Epithelial cell of prostate (primary cell): ENCODE measurements around the gene MTFP1.

Source experiments
- DNase-seq: peaks from one replicate; pipeline ENCODE4 v3.0.0-alpha.2; 2011; ENCODE audit warnings: low read depth, low spot score
- H3K27ac ChIP-seq: fragments of 450-650 bp; 2 replicates; pipeline ENCODE4 v1.5.1; 2017; ENCODE audit warnings: mild to moderate bottlenecking

The MTFP1 gene

DNA sequence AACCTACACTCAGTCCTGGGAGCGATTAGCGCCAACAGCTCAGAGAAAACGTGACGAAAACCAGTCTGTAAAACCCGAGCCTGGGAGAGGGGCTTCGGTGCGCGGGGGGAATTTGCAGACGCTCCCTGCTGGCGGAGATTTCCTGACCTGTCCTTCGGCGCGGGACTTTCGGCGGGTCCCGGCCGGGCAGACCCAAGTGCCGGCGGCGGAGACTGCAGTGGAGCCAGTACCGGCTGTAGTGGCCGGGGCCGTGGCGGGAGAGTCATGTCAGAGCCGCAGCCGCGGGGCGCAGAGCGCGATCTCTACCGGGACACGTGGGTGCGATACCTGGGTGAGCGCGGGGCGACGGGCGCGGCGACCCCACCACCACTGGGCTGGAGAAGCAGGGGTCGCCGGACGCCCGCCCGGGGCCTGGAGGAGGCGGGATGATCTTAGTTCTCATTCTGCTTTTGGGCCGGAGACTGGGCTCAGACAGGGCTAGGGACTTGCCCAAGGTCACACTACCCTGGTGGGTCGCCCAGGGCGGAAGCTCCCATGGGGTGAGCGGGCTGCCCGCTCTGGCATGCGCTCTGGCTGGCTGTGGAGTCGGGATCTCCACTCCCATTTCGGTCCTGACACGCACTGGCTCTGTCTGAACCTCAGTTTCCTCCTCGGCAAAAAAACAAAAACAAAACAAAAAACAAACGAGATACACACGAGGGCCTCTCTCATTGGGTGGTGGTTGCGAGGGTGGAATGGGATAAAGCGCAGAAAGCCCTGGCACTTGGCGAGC lies at the start of gene MTFP1:
TSS of gene MTFP1 (plus strand) at position 153 of the 772 bp plus-strand sequence. CDS start at position 265, 112 bp downstream.
- H3K27ac ChIP-seq: peak within 1 kb of the TSS; percentile 99
- no peak for DNase-seq

GRCh38 chr22:30380011-30380410 lies 45.6 kb upstream of the MTFP1 start:
- no peak for DNase-seq
- H3K27ac ChIP-seq: no peak overlapping the region

GRCh38 chr22:30381264-30381663 lies 44.3 kb upstream of the MTFP1 start:
- DNase-seq: no peak
- no peak overlapping the region for H3K27ac ChIP-seq

DNA sequence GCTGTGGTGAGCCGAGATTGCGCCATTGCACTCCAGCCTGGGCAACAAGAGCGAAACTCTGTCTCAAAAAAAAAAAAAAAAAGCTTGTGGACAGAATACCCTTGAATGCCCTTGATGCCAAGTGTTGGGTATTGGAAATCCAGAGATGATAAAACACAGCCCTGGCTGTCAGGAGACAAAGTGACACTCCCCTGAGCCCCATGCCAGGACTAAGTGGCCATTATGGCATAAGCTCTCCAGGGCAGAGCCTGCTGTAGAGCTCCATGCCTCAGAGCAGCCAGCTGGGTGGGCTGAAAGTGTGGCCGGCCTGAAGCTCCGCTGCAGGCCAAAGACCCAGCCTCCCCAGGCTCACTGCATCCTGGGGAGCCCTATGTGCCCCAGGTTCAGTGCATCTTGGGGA lies 43.2 kb upstream of the MTFP1 start:
- DNase-seq: no peak
- no peak overlapping the region for H3K27ac ChIP-seq

DNA sequence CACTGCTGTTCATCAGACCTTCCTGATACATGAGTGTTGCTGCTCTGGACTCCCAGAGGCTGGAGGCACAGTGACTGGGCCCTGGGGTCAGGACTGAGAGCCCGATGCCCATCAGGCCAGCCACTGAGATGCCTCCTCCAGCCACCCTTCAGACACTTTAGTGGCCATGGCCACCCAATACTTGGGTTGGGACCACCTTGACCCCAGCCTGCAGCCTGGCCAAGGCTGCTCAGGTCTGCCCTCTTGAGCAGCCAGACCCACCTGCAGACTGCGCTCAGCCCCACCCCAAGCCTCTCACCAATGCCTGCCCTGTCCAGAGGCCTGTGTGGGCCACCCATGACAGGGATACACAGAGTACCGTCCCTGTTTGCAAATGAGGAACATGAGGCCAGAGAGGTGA lies 42.5 kb upstream of the MTFP1 start:
- H3K27ac ChIP-seq: no peak overlapping the region
- no peak for DNase-seq

DNA sequence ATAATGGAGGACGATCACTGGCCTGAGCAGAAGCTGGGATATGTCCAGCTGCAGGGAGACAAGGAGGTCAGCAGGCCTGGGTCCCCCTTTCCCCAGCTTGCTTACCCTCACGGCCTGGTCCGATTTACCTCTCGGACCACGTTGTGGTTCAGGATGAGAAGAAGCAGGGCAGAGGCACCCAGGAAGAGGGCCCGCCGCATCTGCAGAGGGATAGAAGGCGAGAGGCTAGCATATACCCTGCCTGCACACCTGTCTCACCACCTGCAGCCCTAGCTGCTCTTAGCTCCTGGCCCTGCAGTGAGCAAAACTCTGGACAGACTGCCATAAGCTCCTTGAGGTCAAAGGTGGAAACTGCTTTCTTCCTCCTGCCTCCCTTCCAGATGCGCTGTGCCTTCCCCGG lies 39.6 kb upstream of the MTFP1 start:
- no peak overlapping the region for H3K27ac ChIP-seq
- DNase-seq: no peak

GRCh38 chr22:30386608-30386959 lies 39.0 kb upstream of the MTFP1 start:
- no peak overlapping the region for H3K27ac ChIP-seq
- DNase-seq: no peak

DNA sequence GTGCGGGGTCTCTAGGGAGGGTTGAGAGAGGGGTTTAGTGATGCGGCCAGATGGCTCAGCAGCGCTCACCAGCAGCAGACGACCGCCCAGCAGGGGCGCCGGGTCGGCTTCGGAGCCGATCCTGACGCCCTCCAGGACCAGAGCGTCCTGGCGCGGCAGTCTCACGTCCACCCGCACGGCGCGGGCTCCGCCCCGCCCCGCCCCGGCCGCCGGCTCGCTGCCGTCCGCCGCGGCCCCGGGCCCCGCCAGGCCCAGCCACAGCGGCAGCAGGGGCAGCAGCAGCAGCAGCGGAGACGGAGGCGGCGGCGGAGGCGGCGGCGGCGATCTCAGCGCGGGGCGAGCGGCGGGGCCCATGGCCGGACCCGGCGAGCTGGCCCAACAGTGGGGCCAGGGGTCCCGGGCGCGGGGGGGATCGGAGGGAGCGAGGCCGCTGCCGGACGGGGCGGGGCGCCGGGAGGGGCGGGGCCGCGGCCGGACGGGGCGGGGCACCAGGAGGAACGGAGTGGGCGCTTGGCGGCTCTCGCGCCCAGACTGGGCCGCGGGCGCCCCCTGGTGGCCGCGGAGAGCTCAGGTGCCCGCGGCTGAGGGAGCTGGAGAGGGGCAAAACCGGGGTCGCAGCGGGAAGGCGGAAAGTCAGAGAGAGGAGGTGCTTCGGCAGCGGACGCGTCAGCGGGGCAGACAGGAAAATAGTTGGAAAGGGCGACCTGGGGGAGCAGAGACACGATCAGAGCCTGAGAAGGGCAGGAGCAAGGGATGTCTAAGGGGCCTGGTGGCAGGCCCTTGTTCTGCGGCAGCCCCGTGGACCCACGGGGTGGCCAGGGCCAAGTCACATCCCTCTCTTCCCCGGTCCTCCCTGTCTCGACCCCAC lies 38.4 kb upstream of the MTFP1 start, which contains the start of gene RNF215:
TSS of gene RNF215 (minus strand) at position 452 of the 868 bp plus-strand sequence. CDS start at position 354, 98 bp downstream.
- DNase-seq: no peak
- peak within 1 kb of the TSS; percentile 26 for H3K27ac ChIP-seq

DNA sequence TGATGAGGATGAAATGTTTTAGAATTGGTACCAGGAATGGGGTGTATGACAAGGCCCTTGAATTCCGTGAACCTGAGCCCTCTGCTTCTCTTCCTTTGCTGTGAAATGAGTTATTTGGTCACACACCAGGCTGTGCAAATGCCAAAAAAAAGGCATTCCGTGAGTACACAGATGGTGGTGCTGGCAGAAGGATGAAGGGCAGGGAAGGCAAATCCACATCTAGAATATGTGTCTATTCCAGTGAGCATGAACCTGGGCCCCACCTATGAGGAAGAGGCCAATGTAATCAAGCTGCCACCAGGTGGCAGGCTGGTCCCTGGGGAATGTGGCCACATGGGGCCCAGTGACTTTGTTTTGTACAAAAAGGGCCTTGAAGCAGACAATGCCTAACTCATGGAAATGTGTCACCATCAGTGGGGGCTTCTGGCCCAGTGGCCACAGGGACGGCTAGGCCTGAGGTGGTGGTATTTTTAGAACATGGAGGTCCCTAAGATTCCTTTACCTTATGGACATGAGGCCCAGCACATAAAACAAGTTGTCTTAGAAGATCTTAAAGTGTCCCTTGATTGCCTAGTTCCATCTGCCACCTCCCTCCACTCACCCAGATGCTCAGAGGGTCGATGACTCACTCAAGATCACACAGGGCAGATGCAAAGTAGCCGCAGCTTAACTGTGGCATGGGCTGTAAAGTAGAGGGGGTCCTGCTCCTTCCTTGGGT lies 34.4 kb upstream of the MTFP1 start:
- no peak for DNase-seq
- no peak overlapping the region for H3K27ac ChIP-seq

- no peak overlapping the region for H3K27ac ChIP-seq
- no peak for DNase-seq
These were observed 32.8 kb upstream of the MTFP1 start for GRCh38 chr22:30392661-30393321.

- DNase-seq: no peak
- no peak overlapping the region for H3K27ac ChIP-seq
These were observed 32.3 kb upstream of the MTFP1 start for GRCh38 chr22:30393322-30393680.

GRCh38 chr22:30393885-30394284 lies 31.7 kb upstream of the MTFP1 start:
- no peak overlapping the region for H3K27ac ChIP-seq
- DNase-seq: no peak

DNA sequence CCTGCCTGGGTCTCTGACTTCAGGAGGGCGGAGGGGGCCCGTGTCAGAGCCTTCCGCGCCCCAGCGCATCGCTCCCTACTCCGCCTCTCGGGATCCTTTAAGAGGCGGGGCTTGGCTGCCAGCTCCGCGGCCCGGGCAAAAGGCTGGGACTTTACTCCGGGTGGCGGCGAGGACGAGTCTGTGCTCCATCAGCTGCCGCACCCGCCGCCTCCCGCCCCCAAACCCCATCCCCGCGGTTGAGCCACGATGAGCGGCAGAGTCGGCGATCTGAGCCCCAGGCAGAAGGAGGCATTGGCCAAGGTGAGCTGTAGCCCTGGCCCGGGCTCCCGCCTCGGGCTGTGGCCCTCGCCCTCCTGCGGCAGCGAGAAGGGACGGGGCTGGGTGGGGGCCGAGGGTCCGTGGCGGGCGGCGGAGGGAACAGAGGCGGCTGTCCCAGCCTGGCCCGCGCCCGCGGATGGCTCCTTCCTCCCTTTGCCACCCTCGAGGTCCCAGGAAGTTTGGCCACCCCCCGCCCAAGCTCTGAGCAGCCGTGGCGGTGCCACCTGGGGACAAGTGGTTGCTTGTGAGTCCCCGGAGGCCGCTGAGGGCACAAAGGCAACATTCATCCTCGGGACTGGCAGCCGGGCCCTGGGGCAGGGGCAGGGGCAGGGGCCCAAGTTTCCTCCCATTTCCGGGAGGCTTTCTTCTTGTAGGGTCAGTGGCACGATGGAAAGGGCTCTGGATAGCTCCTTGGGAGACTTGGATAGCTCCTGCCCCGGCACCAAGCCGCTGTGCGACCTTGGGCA lies 28.5 kb upstream of the MTFP1 start, which contains the start of gene SEC14L2:
TSS of gene SEC14L2 (plus strand) at position 148 of the 785 bp plus-strand sequence. CDS start at position 247, 99 bp downstream.
- DNase-seq: no peak
- H3K27ac ChIP-seq: peak within 1 kb of the TSS; percentile 72

- no peak for DNase-seq
- peak overlapping the region; percentile 72 for H3K27ac ChIP-seq
These were observed 27.6 kb upstream of the MTFP1 start for GRCh38 chr22:30397656-30398635.

- H3K27ac ChIP-seq: peak overlapping the region; percentile 72
- DNase-seq: no peak
These were observed 26.6 kb upstream of the MTFP1 start for GRCh38 chr22:30398685-30399680.

GRCh38 chr22:30399718-30400117 lies 25.9 kb upstream of the MTFP1 start:
- H3K27ac ChIP-seq: peak overlapping the region; percentile 72
- no peak for DNase-seq

DNA sequence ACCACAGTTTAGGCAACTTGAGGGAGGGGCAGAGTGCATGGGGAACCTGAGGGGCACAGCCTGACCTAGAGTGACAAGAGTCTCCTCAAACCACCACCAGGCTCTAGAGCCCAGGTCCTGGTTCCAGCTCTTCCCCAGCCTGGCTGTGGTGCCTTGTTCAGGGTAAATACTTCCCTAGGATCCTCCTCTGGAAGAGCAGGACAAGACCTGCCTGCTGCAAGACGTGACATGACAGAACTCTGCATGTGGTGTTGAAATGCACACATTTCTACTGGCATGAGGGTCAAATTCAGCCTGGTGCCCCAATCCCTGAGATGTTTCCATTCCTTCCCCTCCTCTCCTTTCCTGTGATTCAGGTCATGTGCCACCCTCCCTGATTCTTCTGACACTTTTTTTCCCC lies 25.4 kb upstream of the MTFP1 start:
- H3K27ac ChIP-seq: peak overlapping the region; percentile 72
- no peak for DNase-seq
